Measurements from ENCODE around the gene SLC6A2.

SLC6A2 gene

DNA sequence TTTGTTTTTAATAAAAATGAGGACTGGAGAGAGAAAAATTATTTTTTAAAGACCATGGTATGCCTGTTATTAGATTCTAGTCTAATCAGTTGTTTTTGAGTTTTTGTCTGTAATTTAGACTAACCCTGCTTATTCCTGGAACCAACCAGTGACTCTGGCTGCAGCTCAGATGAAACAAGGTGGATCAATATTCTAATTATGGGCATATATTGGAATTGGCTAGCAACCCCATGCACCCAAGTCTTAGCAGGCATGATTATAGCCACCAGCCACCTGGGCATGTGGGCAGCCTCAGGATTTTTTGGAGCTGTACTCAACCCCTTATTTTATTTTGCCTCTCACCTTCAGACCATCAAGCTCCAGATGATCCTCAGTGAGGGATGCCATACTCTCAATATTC, 21.6 kb upstream of the SLC6A2 start:
- Mint-ChIP-seq H3K4me3 (no peak overlapping the region), H3K36me3 (ENCODE audit: insufficient read depth) (no peaks in the 10 kb centered on the region), H3K9me3 (no peaks in the 10 kb centered on the region), H3K27me3 (peaks cover 12 to 69% of the 10 kb centered on the region in 2 donors), H3K27ac (no peak overlapping the region), H3K4me1 (ENCODE audit: low read depth in 2 of 2) (no peaks in the 10 kb centered on the region)
- ATAC-seq (replicated peaks): no peak
- no peak for DNase-seq

DNA sequence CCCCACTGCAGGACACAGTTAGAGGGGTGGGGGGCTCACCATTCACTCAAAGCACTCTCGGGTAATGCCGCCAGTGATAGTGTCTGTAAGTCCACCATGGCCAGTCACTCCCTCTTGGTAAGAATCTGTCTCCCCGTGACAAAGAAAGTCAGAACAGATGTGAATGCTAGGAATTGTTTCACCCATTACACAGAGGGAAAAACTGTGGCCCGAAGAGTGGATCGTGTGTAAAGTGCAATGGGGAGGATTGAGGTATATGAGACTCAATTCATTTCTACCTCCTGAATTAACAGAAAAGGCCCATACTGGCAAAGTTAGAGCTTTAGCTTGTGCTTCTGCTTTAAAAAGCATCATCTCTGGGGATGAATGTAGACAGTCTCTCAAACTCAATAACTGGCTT, 17.5 kb upstream of the SLC6A2 start:
- no peaks in the 10 kb centered on the region for H3K4me1 Mint-ChIP-seq (ENCODE audit: low read depth in 2 of 2)
- ATAC-seq (replicated peaks): no peak
- no peaks in the 10 kb centered on the region for H3K36me3 Mint-ChIP-seq (ENCODE audit: insufficient read depth)
- no peak for DNase-seq
- no peak overlapping the region for H3K27ac Mint-ChIP-seq
- H3K27me3 Mint-ChIP-seq: peaks cover 29 to 72% of the 10 kb centered on the region in 2 donors
- H3K4me3 Mint-ChIP-seq: no peak overlapping the region
- H3K9me3 Mint-ChIP-seq: no peaks in the 10 kb centered on the region

DNA sequence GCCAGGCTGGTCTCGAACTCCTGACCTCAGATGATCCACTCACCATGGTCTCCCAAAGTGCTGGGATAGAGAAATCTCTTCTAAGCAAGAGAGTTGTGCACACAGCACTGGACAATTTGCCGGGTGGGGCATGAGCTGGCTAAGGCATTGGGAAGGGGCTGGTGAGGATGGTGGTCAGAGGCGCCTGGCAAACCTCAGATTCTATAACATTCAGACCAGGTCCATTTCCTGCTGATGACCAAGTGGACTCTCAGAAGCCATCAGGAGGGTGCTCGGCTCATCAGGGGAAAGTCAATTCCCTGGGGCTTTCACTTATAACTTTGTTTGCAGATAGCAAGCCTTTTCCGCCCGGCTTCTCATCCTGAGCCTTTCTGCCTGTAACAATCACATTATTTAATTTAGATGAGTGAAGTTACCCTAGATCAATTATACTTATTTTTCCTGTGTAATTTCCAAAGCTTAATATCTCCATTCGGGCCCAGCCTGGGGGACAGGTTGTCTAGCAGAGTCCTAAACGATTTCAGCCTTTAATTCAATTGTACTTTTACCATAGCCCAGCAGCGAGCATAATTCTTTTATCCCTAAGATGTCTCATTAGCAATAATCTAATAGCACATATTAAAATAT, 15.0 kb upstream of the SLC6A2 start:
- peaks cover 40 to 87% of the 10 kb centered on the region in 2 donors for H3K27me3 Mint-ChIP-seq
- no peaks in the 10 kb centered on the region for H3K4me1 Mint-ChIP-seq (ENCODE audit: low read depth in 2 of 2)
- no peak for ATAC-seq (replicated peaks)
- no peak overlapping the region for H3K4me3 Mint-ChIP-seq
- DNase-seq: no peak
- H3K9me3 Mint-ChIP-seq: no peaks in the 10 kb centered on the region
- H3K27ac Mint-ChIP-seq: no peak overlapping the region
- no peaks in the 10 kb centered on the region for H3K36me3 Mint-ChIP-seq (ENCODE audit: insufficient read depth)

DNA sequence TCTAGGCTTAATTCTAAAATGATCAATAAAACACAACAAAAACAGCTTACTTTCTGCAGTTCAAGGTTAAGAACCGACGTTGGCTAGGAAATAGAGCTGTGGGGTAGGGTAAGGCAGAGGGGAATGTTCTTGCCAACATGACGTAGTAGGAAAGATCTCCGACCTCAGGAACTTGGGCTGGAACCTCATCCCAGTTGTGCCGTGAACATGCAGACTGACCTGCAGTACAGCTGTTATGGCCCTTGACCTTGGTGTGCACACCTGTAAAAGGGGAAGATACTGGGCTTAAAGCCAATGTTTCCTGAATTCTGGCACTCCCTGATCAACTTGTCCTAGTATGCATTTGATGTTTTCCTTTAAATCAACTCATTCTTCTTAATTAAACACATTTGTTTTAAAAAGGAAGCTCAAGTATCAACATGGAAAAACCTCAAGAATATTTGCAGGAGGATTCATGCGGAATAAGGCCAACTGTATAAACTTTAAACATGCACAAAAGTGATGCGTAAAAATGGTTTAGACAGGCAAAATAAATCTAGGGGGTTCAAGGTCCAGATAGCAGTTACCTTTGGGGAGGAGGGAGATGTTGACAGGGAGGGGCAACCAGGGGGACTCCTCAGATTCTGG, 14.2 kb upstream of the SLC6A2 start:
- Mint-ChIP-seq H3K36me3 (ENCODE audit: insufficient read depth) (no peaks in the 10 kb centered on the region), H3K27ac (no peak overlapping the region), H3K4me1 (ENCODE audit: low read depth in 2 of 2) (no peaks in the 10 kb centered on the region), H3K27me3 (peaks cover 43 to 85% of the 10 kb centered on the region in 2 donors), H3K4me3 (no peak overlapping the region), H3K9me3 (no peaks in the 10 kb centered on the region)
- ATAC-seq (replicated peaks) (no peak), DNase-seq (no peak)

DNA sequence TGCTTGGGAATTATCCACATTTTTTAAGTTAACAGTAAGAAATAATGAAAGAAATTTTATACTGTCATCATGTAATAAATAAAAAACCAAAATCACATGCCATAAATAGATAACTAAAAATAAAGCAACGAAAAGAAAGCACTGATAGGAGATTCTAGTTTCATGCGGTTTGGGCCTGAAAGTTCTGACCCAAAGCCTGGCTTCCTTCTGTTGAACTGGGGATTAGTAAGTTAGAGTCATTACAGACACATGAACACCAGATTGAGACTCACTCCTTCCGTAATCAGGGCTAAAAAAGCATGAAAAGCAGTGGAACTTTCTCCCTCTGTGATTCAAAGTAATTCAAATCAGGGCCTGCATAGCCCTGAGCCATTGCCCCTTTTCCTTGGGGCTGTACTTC, 13.2 kb upstream of the SLC6A2 start:
- Mint-ChIP-seq H3K36me3 (ENCODE audit: insufficient read depth) (no peaks in the 10 kb centered on the region), H3K27me3 (peaks cover 39 to 81% of the 10 kb centered on the region in 2 donors), H3K9me3 (no peaks in the 10 kb centered on the region), H3K4me1 (ENCODE audit: low read depth in 2 of 2) (no peaks in the 10 kb centered on the region), H3K27ac (no peak overlapping the region), H3K4me3 (no peak overlapping the region)
- DNase-seq (no peak), ATAC-seq (replicated peaks) (no peak)

DNA sequence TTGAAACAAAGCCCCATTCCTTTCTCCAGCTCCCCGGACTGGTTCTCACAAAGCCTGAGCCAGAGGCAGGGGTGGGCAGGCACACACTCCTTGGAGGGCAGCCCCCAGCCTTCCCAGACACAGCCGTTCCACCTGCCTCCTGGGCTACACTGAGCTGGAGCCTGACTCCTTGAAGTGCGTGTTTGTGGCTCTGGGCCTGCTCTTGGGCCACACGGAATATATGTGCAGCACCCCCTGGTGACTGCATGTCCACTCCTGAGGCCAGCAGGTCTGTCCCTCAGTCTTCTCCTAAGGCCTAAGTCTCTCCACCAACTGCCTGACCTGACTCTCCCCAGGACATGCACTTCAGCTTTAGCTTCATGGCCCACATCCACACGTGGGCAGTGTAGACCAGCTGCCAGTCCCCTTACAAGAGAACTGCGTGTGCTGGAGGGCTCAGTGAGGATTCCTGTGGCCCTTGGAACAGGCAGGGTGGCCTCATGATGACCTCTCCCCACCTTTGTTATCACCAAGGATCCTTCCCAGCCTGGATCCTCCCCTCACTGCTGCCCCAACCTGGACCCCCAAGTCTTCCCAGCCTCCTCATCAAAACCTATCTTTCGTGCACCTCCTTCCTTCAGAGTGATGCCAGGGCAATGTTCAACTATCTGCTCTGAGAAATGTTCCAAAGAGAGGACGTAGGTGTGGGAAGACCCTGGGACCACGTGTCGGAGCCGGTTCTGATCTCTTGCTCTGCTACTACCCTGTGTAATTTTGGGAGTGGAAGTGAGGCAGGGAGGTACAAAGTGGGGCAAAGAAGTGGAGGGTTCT, 12.4 kb upstream of the SLC6A2 start:
- Mint-ChIP-seq H3K27ac (no peak overlapping the region), H3K4me3 (no peak overlapping the region), H3K27me3 (peaks cover 35 to 73% of the 10 kb centered on the region in 2 donors), H3K36me3 (ENCODE audit: insufficient read depth) (no peaks in the 10 kb centered on the region), H3K9me3 (no peaks in the 10 kb centered on the region), H3K4me1 (ENCODE audit: low read depth in 2 of 2) (no peaks in the 10 kb centered on the region)
- DNase-seq (no peak), ATAC-seq (replicated peaks) (no peak)

DNA sequence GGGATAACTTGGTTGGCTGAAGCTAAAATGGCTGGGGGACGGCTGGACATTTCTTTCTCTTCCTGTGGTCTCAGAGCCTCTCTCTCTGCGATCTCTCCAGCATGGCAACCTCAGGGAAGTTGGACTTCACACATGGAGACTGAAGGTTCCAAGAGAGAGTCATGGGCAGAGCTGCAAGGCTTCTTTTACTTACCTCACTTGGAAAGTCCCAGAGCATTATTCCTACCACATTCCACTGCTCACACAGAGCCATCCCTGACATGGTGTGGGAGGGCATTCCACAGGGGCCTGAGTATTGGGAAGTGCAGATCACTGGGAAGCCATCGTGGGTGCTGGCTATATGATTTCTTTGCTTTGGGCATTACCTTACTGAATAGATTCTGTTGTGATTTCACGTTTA, 9.8 kb upstream of the SLC6A2 start:
- Mint-ChIP-seq H3K4me1 (ENCODE audit: low read depth in 2 of 2) (no peaks in the 10 kb centered on the region), H3K36me3 (ENCODE audit: insufficient read depth) (no peaks in the 10 kb centered on the region), H3K27ac (no peak overlapping the region), H3K9me3 (no peaks in the 10 kb centered on the region), H3K4me3 (no peak overlapping the region), H3K27me3 (peaks cover 23 to 59% of the 10 kb centered on the region in 2 donors)
- DNase-seq (no peak), ATAC-seq (replicated peaks) (no peak)

DNA sequence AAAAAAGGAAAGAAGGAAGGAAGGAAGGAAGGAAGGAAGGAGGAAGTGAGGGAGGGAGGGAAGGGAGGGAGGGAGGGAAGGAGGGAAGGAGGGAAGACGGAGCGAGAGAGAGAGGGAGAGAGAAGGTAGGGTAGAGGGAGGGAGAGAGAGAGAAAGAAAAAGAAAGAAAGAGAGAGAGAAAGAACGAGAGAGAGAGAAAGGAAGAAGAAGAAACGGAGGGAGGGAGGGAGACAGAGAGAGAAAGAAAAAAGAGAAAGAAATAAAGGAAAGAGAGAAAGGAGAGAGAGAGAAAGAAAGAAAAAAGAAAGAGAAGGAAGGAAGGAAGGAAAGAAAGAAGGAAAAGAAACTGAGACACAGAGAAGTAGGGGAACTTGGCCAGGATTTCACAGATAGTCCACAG, 8.4 kb upstream of the SLC6A2 start:
- no peaks in the 10 kb centered on the region for H3K4me1 Mint-ChIP-seq (ENCODE audit: low read depth in 2 of 2)
- no peaks in the 10 kb centered on the region for H3K9me3 Mint-ChIP-seq
- H3K27me3 Mint-ChIP-seq: peaks cover 30 to 55% of the 10 kb centered on the region in 2 donors
- ATAC-seq (replicated peaks) (no peak), DNase-seq (no peak)
- H3K4me3 Mint-ChIP-seq: no peak overlapping the region
- H3K27ac Mint-ChIP-seq: no peak overlapping the region
- H3K36me3 Mint-ChIP-seq (ENCODE audit: insufficient read depth): no peaks in the 10 kb centered on the region

DNA sequence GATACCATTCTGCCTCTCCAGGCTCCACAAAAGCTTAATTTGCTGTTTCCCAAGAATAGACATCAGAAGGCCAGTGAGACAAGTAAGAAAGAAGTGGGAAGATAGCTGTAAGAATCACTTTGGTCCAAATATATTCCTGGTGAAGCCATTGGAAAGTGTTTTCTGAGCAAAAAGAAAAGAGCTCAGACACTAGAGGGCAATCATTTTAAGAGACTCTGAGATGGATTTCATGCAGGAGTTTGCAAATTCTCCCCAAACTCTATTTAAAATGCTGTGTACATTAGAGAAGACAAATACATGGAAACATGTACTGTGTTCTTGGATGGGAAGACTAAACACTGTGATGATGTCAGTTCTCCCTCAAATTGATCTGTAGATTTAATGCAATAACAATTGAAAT, 8.0 kb upstream of the SLC6A2 start:
- no peak for ATAC-seq (replicated peaks)
- H3K27ac Mint-ChIP-seq: no peak overlapping the region
- H3K9me3 Mint-ChIP-seq: no peaks in the 10 kb centered on the region
- no peaks in the 10 kb centered on the region for H3K4me1 Mint-ChIP-seq (ENCODE audit: low read depth in 2 of 2)
- no peak overlapping the region for H3K4me3 Mint-ChIP-seq
- peaks cover 29 to 55% of the 10 kb centered on the region in 2 donors for H3K27me3 Mint-ChIP-seq
- DNase-seq: no peak
- H3K36me3 Mint-ChIP-seq (ENCODE audit: insufficient read depth): no peaks in the 10 kb centered on the region

DNA sequence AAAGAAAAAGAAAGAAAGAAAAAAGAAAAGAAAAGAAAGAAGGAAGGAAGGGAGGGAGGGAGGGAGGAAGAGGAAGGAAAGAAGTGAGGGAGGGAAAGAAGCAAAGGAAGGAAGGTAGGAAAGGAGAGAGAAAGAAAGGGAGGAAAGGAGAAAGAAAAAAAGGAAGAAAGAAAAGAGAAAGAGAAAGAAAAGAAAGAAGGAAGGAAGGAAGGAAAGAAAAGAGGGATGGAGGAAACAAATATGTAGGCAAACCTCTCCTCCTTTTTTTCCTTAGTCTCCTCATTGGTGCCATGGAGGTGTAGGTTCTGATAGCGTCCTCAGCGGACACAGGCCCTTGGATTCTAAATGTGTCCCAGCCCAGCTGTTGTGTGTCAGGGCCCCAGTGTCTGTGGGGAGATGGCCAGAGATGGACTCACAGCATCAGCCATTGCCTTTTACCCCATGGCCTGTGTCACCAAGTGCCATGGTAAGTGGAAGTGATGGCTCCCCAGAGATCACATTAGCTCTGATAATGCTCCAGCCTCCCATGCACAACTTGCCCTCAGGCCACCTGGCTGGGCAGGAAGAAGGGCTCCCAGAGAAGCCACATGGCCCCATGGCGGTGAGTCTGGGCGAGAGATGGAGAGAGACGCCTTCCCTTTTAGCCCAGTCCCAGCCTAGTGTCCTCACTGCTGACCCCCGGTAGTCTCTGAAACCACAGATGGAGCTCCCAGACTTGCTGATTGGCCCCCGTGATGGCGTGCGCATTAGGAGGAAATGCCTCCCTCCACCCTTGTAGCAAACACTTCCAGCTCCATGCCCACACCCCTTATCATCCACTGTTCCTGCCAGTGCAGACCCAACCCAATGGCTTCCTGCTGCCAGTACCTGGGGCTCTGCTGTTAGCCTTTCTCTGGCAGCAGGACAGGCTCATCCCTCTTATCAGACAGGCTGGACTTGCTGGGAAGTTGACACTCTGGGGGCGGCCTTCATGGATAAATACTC, 3.7 kb upstream of the SLC6A2 start:
- Mint-ChIP-seq H3K4me1 (ENCODE audit: low read depth in 2 of 2) (no peaks in the 10 kb centered on the region), H3K27me3 (peaks cover 17 to 25% of the 10 kb centered on the region in 2 donors), H3K36me3 (ENCODE audit: insufficient read depth) (no peaks in the 10 kb centered on the region), H3K9me3 (no peaks in the 10 kb centered on the region), H3K27ac (no peak overlapping the region), H3K4me3 (no peak overlapping the region)
- DNase-seq (no peak), ATAC-seq (replicated peaks) (no peak)

DNA sequence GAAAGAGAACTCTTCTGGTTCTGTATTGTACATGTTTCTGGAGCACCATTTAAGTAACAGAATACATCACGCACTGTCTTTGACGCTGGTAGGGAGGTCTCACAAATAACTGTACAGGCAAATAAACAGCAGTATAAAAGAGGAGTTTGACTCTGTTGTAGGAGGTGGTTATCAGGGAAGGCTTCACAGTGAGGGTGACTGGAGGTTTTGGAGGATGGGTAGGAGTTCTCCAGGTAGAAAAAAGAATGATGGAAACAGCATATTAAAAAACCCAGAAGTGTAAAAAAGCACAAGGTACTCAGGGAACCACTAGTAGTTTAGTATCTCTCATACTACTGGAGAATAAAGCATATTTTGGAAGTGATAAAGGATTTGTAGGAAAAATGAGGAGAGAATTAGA, 2.7 kb upstream of the SLC6A2 start:
- no peaks in the 10 kb centered on the region for H3K9me3 Mint-ChIP-seq
- H3K4me3 Mint-ChIP-seq: no peak overlapping the region
- ATAC-seq (replicated peaks) (no peak), DNase-seq (no peak)
- H3K4me1 Mint-ChIP-seq (ENCODE audit: low read depth in 2 of 2): no peaks in the 10 kb centered on the region
- H3K27ac Mint-ChIP-seq: no peak overlapping the region
- H3K36me3 Mint-ChIP-seq (ENCODE audit: insufficient read depth): no peaks in the 10 kb centered on the region
- H3K27me3 Mint-ChIP-seq: peaks cover 21 to 34% of the 10 kb centered on the region in 2 donors

DNA sequence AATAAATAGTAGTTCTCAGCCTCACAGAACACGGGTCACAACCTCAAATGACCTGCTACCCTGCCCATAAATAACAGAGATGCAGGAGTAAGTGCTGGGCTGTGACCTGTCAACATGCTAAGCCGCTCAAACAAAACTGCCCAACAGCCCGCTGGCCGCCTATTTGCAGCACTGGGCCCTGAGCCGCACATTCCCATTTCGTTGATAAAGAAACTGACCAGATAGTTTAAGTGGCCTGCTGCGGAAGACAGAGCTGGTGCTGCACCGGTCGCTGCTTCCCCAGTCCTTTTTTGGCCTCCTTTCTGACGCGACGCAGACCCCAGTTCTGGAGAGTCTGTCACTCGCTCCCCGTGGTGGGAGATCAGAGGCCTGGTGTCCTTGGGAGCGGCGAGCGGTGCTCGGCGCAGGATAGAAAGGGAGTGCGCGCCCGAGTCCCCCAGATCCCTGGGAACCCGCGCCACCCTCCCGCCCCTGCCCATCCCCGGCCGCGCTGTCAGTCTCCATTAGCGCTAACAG, 349 bp upstream of the SLC6A2 start:
- ATAC-seq (replicated peaks): no peak
- Mint-ChIP-seq H3K27me3 (peaks cover 26 to 48% of the 10 kb centered on the region in 2 donors), H3K4me1 (ENCODE audit: low read depth in 2 of 2) (no peaks in the 10 kb centered on the region), H3K27ac (no peak overlapping the region), H3K36me3 (ENCODE audit: insufficient read depth) (no peaks in the 10 kb centered on the region), H3K4me3 (no peak overlapping the region), H3K9me3 (no peaks in the 10 kb centered on the region)
- no peak for DNase-seq

DNA sequence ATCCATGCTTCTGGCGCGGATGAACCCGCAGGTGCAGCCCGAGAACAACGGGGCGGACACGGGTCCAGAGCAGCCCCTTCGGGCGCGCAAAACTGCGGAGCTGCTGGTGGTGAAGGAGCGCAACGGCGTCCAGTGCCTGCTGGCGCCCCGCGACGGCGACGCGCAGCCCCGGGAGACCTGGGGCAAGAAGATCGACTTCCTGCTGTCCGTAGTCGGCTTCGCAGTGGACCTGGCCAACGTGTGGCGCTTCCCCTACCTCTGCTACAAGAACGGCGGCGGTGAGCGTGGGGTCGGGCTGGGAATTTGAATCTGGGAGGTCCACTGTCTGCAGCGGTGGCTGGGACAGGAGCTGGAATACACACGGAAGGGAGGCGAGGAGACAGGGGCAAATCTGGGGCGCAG, 904 bp downstream of the SLC6A2 start:
- Mint-ChIP-seq H3K36me3 (ENCODE audit: insufficient read depth) (no peaks in the 10 kb centered on the region), H3K4me3 (no peak overlapping the region), H3K27ac (no peak overlapping the region), H3K4me1 (ENCODE audit: low read depth in 2 of 2) (no peaks in the 10 kb centered on the region), H3K27me3 (peaks cover 16 to 45% of the 10 kb centered on the region in 2 donors), H3K9me3 (no peaks in the 10 kb centered on the region)
- ATAC-seq (replicated peaks) (no peak), DNase-seq (no peak)
